PC-3 (cell line): ENCODE data around the gene SNHG17.

Experiments used
- EZH2 ChIP-seq: fragments of 300-600 bp; sonication (generic); IDR thresholded peaks from one replicate; pipeline ENCODE4 v1.6.1; 2017; ENCODE audit warnings: antibody characterized with exemption, mild to moderate bottlenecking, low read length; ENCODE audit not compliant: unreplicated experiment
- EZH2phosphoT487 ChIP-seq: fragments of 300-600 bp; sonication (generic); IDR thresholded peaks from 2 replicates; pipeline ENCODE4 v1.6.1; 2018; ENCODE audit warnings: mild to moderate bottlenecking, antibody characterized with exemption, low read length, borderline replicate concordance
- TF ChIP-seq, protein P1 (sequence below): fragments of 300-600 bp; sonication (generic); conservative IDR thresholded peaks from 2 replicates; pipeline ENCODE4 v1.5.1; 2017; ENCODE audit warnings: antibody characterized with exemption, low read depth, mild to moderate bottlenecking, low read length

- TF ChIP-seq, protein P1, sequence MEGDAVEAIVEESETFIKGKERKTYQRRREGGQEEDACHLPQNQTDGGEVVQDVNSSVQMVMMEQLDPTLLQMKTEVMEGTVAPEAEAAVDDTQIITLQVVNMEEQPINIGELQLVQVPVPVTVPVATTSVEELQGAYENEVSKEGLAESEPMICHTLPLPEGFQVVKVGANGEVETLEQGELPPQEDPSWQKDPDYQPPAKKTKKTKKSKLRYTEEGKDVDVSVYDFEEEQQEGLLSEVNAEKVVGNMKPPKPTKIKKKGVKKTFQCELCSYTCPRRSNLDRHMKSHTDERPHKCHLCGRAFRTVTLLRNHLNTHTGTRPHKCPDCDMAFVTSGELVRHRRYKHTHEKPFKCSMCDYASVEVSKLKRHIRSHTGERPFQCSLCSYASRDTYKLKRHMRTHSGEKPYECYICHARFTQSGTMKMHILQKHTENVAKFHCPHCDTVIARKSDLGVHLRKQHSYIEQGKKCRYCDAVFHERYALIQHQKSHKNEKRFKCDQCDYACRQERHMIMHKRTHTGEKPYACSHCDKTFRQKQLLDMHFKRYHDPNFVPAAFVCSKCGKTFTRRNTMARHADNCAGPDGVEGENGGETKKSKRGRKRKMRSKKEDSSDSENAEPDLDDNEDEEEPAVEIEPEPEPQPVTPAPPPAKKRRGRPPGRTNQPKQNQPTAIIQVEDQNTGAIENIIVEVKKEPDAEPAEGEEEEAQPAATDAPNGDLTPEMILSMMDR: no peak
- TF ChIP-seq EZH2 (no peak), EZH2phosphoT487 (no peak)
Observed at GRCh38 chr20:38466983-38467382, 31.9 kb upstream of the SNHG17 start.
